Suprapubic skin (tissue), 4 donors: Measurements from ENCODE around the gene SCNN1B. TPM values are rescaled to one million over a fixed set of nuclear protein-coding genes. Genes with fewer than 3 reads are reported as not detected.

Experiments
- DNase-seq, 2 donors: peaks; one replicate each; pipeline ENCODE4 v3.0.0-alpha.2; 2019; ENCODE audit warnings: low spot score in 2 of 2
- H3K27ac ChIP-seq: fragments of 200-600 bp; sonication (generic); one replicate; pipeline ENCODE4 v1.5.1; 2019
- H3K27me3 ChIP-seq: fragments of 200-600 bp; sonication (generic); one replicate; pipeline ENCODE4 v1.5.1; 2019
- H3K36me3 ChIP-seq: fragments of 200-600 bp; sonication (generic); one replicate; pipeline ENCODE4 v1.5.1; 2019
- H3K4me1 ChIP-seq: fragments of 200-600 bp; sonication (generic); one replicate; pipeline ENCODE4 v1.5.1; 2019
- H3K4me3 ChIP-seq: fragments of 200-600 bp; sonication (generic); one replicate; pipeline ENCODE4 v1.5.1; 2019; ENCODE audit warnings: mild to moderate bottlenecking
- H3K9me3 ChIP-seq: fragments of 200-600 bp; sonication (generic); one replicate; pipeline ENCODE4 v1.5.1; 2019
- EP300 ChIP-seq: sonication (generic); formaldehyde crosslinking; IDR thresholded peaks from one replicate; pipeline ENCODE4 v1.6.1; 2017; ENCODE audit warnings: antibody characterized with exemption
- POLR2A ChIP-seq, 2 donors: fragments of 450-650 bp; IDR thresholded peaks; one replicate each; pipeline ENCODE4 v1.6.1; 2017; ENCODE audit warnings: antibody characterized with exemption in 2 of 2, mild to moderate bottlenecking in 2 of 2, moderate library complexity in 2 of 2
- POLR2AphosphoS5 ChIP-seq, 3 donors: sonication (generic); formaldehyde crosslinking; IDR thresholded peaks; one replicate each; pipeline ENCODE4 v1.6.1; 2017; ENCODE audit warnings: antibody characterized with exemption in 3 of 3
- WGBS: methylation state at CpG from one replicate; pipeline ENCODE4 v1.1.5; 2018; 5-methylcytosine and 5-hydroxymethylcytosine counted together
- total RNA-seq, 4 donors: library from RNA; depleted of rRNA; stranded (reverse); fragments of >200 nt; gene quantifications; one replicate each; pipeline ENCODE4 v1.1.0, GENCODE V29; 2016
- TF ChIP-seq, protein P1 (sequence below), 2 donors: fragments of 200-600 bp in 1 of 2; fragments of 450-650 bp in 1 of 2; sonication (generic) in 1 of 2; IDR thresholded peaks; one replicate each; pipeline ENCODE4 v1.5.1; 2016 to 2019; ENCODE audit warnings: antibody characterized with exemption in 2 of 2, mild to moderate bottlenecking in 1 of 2, moderate library complexity in 1 of 2

SCNN1B gene
- total RNA-seq, 4 donors from 2014 or later: 36.8 to 73.6 (median 64.1) TPM

GRCh38 chr16:23401139-23401538 is 99.0 kb downstream of the SCNN1B start:
- Histone ChIP-seq H3K9me3 (no peaks in the 10 kb centered on the region), H3K27ac (no peak overlapping the region), H3K27me3 (no peaks in the 10 kb centered on the region), H3K4me1 (no peaks in the 10 kb centered on the region), H3K36me3 (peaks cover 99% of the 10 kb centered on the region), H3K4me3 (no peak overlapping the region)
- TF ChIP-seq EP300: no peak
- TF ChIP-seq POLR2AphosphoS5 (IDR thresholded peaks at IDR 0.05): no peak
- TF ChIP-seq, protein P1, sequence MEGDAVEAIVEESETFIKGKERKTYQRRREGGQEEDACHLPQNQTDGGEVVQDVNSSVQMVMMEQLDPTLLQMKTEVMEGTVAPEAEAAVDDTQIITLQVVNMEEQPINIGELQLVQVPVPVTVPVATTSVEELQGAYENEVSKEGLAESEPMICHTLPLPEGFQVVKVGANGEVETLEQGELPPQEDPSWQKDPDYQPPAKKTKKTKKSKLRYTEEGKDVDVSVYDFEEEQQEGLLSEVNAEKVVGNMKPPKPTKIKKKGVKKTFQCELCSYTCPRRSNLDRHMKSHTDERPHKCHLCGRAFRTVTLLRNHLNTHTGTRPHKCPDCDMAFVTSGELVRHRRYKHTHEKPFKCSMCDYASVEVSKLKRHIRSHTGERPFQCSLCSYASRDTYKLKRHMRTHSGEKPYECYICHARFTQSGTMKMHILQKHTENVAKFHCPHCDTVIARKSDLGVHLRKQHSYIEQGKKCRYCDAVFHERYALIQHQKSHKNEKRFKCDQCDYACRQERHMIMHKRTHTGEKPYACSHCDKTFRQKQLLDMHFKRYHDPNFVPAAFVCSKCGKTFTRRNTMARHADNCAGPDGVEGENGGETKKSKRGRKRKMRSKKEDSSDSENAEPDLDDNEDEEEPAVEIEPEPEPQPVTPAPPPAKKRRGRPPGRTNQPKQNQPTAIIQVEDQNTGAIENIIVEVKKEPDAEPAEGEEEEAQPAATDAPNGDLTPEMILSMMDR (IDR thresholded peaks at IDR 0.05): no peak
- no peak for TF ChIP-seq POLR2A (IDR thresholded peaks at IDR 0.05)
- WGBS: 92% methylated on average over 8 of the region's 8 CpGs
- DNase-seq: no peak

DNA sequence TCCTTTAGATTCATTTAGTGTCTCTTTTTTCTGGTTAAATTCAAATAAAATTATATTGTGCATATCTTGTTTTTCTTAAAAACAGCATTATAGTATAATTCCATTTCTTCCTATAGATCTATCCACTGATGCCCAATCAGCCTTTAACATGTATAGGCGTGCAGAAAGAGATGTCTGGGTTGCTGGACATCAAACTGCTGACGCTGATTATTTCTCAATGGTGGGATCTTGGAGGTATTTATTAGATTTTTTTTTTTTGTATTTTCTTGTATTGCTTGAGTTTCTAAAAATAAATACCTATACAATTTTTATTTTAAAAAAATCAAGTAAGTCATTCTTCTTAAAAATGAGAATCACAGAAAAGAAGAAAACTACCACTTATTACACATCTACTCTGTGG is 100.0 kb downstream of the SCNN1B start:
- H3K27me3 ChIP-seq: no peaks in the 10 kb centered on the region
- TF ChIP-seq, protein P1 (IDR thresholded peaks at IDR 0.05): no peak
- H3K4me1 ChIP-seq: peaks cover 8% of the 10 kb centered on the region
- no peak overlapping the region for H3K4me3 ChIP-seq
- 97% methylated on average over 2 of the region's 2 CpGs for WGBS
- H3K9me3 ChIP-seq: no peaks in the 10 kb centered on the region
- H3K36me3 ChIP-seq: peaks cover 95% of the 10 kb centered on the region
- no peak for DNase-seq
- H3K27ac ChIP-seq: no peak overlapping the region

DNA sequence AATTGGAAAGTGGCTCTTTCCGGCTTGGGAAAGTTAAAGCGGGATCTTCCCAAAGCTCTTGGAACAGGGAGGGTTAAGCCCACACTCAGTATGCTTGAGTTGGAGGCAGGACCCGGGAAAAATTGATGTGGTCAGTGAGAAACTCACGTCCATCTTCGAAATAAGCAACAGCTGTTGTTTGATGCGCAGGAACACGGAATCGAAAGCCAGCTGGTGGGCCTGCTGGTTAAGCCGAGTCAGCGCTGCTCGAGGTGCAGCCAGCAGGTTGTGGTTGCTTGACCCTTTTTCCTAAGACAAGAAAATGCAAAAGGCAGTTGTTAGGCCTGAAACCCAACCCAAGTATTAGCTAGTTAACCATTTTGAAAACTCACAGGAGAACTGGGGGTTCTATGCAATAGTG is 101.4 kb downstream of the SCNN1B start:
- peaks cover 80% of the 10 kb centered on the region for H3K36me3 ChIP-seq

GRCh38 chr16:23406024-23406423 is 103.9 kb downstream of the SCNN1B start:
- 63% methylated on average over 2 of the region's 2 CpGs for WGBS

More for the DNA sequence above, 101.4 kb downstream of the SCNN1B start:
- TF ChIP-seq POLR2AphosphoS5 (IDR thresholded peaks at IDR 0.05) (no peak), EP300 (no peak), POLR2A (IDR thresholded peaks at IDR 0.05) (no peak)
- TF ChIP-seq, protein P1 (IDR thresholded peaks at IDR 0.05): no peak
- H3K27ac ChIP-seq: no peak overlapping the region
- WGBS: 86% methylated on average over 11 of the region's 11 CpGs
- H3K27me3 ChIP-seq: no peaks in the 10 kb centered on the region
- no peak overlapping the region for H3K4me3 ChIP-seq
- DNase-seq: no peak
- peaks cover 17% of the 10 kb centered on the region for H3K4me1 ChIP-seq
- H3K9me3 ChIP-seq: no peaks in the 10 kb centered on the region

GRCh38 chr16:23406546-23407240 is 104.6 kb downstream of the SCNN1B start:
- TF ChIP-seq, protein P1 (IDR thresholded peaks at IDR 0.05): no peak
- no peak for TF ChIP-seq EP300
- TF ChIP-seq POLR2AphosphoS5 (IDR thresholded peaks at IDR 0.05): no peak
- TF ChIP-seq POLR2A (IDR thresholded peaks at IDR 0.05): no peak
- no peaks in the 10 kb centered on the region for H3K27me3 ChIP-seq
- peaks cover 24% of the 10 kb centered on the region for H3K4me1 ChIP-seq
- H3K4me3 ChIP-seq: no peak overlapping the region
- H3K27ac ChIP-seq: no peak overlapping the region
- no peaks in the 10 kb centered on the region for H3K9me3 ChIP-seq
- peaks cover 71% of the 10 kb centered on the region for H3K36me3 ChIP-seq
- WGBS: 73% methylated on average over 5 of the region's 6 CpGs
- DNase-seq: no peak

More at GRCh38 chr16:23406024-23406423, 103.9 kb downstream of the SCNN1B start:
- Histone ChIP-seq H3K4me3 (no peak overlapping the region), H3K9me3 (no peaks in the 10 kb centered on the region), H3K4me1 (peaks cover 24% of the 10 kb centered on the region), H3K27ac (no peak overlapping the region), H3K27me3 (no peaks in the 10 kb centered on the region), H3K36me3 (peaks cover 71% of the 10 kb centered on the region)
- TF ChIP-seq EP300 (no peak), POLR2A (IDR thresholded peaks at IDR 0.05) (no peak), POLR2AphosphoS5 (IDR thresholded peaks at IDR 0.05) (no peak)
- TF ChIP-seq, protein P1 (IDR thresholded peaks at IDR 0.05): no peak
- DNase-seq: no peak
